ENCODE data around the gene RIBC2. TPM values are rescaled to one million over a fixed set of nuclear protein-coding genes. Genes with fewer than 3 reads are reported as not detected.

Gene RIBC2
- total and polyA plus RNA-seq, 2 of the 13 experiments (the other 11 are each of a cell fraction or from before 2014, with no cell fraction given) = 0.55 TPM; not detected in 1

- Histone ChIP-seq H3K36me3 (replicated peaks in 1 of 2; ENCODE audit: control insufficient read depth in 1 of 2, insufficient read depth in 2 of 2, low read length in 2 of 2) (no peaks in the 10 kb centered on the region), H3K4me2 (ENCODE audit: low read depth, low read length) (no peak overlapping the region), H3K9me3 (ENCODE audit: low read length) (no peaks in the 10 kb centered on the region), H3K4me3 (replicated peaks in 1 of 3; ENCODE audit: insufficient read depth in 1 of 3, low read depth in 2 of 3, low read length in 3 of 3) (no peak overlapping the region), H2AFZ (ENCODE audit: low read length) (no peak overlapping the region), H3K27ac (ENCODE audit: extremely low read length, insufficient read depth, low read length) (no peak overlapping the region), H3K79me2 (ENCODE audit: insufficient read depth, low read length) (no peaks in the 10 kb centered on the region), H3K27me3 (ENCODE audit: control insufficient read depth in 1 of 2, insufficient read depth in 2 of 2, low read length in 2 of 2) (peaks cover 6 to 27% of the 10 kb centered on the region in 2 experiments; a peak in 3 of 5 replicates), H4K20me1 (ENCODE audit: insufficient read depth, low read length) (no peaks in the 10 kb centered on the region), H3K4me1 (ENCODE audit: insufficient read depth, low read length) (no peaks in the 10 kb centered on the region), H3K9ac (ENCODE audit: insufficient read depth, low read depth, low read length) (no peak overlapping the region)
- in situ Hi-C loops (cut with HindIII; ENCODE audit: extremely low pct_ligation_motif_present, low pct_unique_long_range_greater_than_20kb) = loop anchor here (5.0 kb wide), 1 partner anchor 49 kb away; no protein-coding TSS in a partner anchor
- DNase-seq (ENCODE audit: low spot score) (no peak), FAIRE-seq (no peak), ATAC-seq (no peak)
- POLR2A ChIA-PET = no interaction called here
- no TSS peak for BruUV-seq (replicated peaks)
- TF ChIP-seq SIN3B (IDR thresholded peaks at IDR 0.05; ENCODE audit: low read length) (no peak), ZBED4 (CRISPR knock-in tag; IDR thresholded peaks at IDR 0.05; ENCODE audit: borderline replicate concordance) (no peak), ZNF256 (CRISPR knock-in tag; conservative IDR thresholded peaks at IDR 0.05) (no peak), FOXM1 (CRISPR knock-in tag; IDR thresholded peaks at IDR 0.05) (no peak), ZNF251 (CRISPR knock-in tag; IDR thresholded peaks at IDR 0.05) (no peak), RARA (CRISPR knock-in tag; IDR thresholded peaks at IDR 0.05) (no peak), GFI1 (CRISPR knock-in tag; IDR thresholded peaks at IDR 0.05; ENCODE audit: borderline replicate concordance) (no peak), ZNF468 (CRISPR knock-in tag; IDR thresholded peaks at IDR 0.05) (no peak), UBTF (CRISPR knock-in tag; IDR thresholded peaks at IDR 0.05) (no peak), ZNF724P (CRISPR knock-in tag; IDR thresholded peaks at IDR 0.05; ENCODE audit: borderline replicate concordance) (no peak), ZMAT5 (CRISPR knock-in tag; IDR thresholded peaks at IDR 0.05; ENCODE audit: borderline replicate concordance, low read depth) (no peak), ZNF329 (CRISPR knock-in tag; IDR thresholded peaks at IDR 0.05; ENCODE audit: low read depth) (no peak), YEATS2 (CRISPR knock-in tag; IDR thresholded peaks at IDR 0.05; ENCODE audit: borderline replicate concordance) (no peak), XRCC5 (optimal IDR thresholded peaks at IDR 0.05; ENCODE audit: low read length) (no peak)
- TF ChIP-seq, protein P1, sequence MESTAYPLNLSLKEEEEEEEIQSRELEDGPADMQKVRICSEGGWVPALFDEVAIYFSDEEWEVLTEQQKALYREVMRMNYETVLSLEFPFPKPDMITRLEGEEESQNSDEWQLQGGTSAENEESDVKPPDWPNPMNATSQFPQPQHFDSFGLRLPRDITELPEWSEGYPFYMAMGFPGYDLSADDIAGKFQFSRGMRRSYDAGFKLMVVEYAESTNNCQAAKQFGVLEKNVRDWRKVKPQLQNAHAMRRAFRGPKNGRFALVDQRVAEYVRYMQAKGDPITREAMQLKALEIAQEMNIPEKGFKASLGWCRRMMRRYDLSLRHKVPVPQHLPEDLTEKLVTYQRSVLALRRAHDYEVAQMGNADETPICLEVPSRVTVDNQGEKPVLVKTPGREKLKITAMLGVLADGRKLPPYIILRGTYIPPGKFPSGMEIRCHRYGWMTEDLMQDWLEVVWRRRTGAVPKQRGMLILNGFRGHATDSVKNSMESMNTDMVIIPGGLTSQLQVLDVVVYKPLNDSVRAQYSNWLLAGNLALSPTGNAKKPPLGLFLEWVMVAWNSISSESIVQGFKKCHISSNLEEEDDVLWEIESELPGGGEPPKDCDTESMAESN (CRISPR knock-in tag; conservative IDR thresholded peaks at IDR 0.05) = no peak
- intact Hi-C loops (cut with micrococcal nuclease; ENCODE audit: unreplicated experiment) = no loop called here
- 47% methylated on average over 9 of the region's 9 CpGs for WGBS (ENCODE audit: low lambda C conversion rate)
- CTCF ChIA-PET (ENCODE audit: low intra/inter-chr PET ratio, low total read pairs) = no interaction called here
These were observed 12.9 kb downstream of the RIBC2 start for GRCh38 chr22:45426387-45426786.

All from HepG2 (cell line).